ENCODE results near the gene HCN2. TPM values are rescaled to one million over a fixed set of nuclear protein-coding genes. Genes with fewer than 3 reads are reported as not detected.

Gene HCN2
- total and polyA plus RNA-seq, 2 of the 13 experiments (the other 11 are each of a cell fraction or from before 2014, with no cell fraction given) = 0.01 TPM; not detected in 1

- no peak for TF ChIP-seq HNRNPL (IDR thresholded peaks at IDR 0.05; ENCODE audit: low read depth, low read length)
- no peak for TF ChIP-seq TEF (CRISPR knock-in tag; IDR thresholded peaks at IDR 0.05)
- no peak for TF ChIP-seq KLF15 (CRISPR knock-in tag; IDR thresholded peaks at IDR 0.05; ENCODE audit: borderline replicate concordance)
- TF ChIP-seq PAF1 (CRISPR knock-in tag; IDR thresholded peaks at IDR 0.05) = no peak
- no peak for TF ChIP-seq ZNF382 (CRISPR knock-in tag; IDR thresholded peaks at IDR 0.05; ENCODE audit: borderline replicate concordance)
- TF ChIP-seq FOXP4 (CRISPR knock-in tag; IDR thresholded peaks at IDR 0.05) = peak; percentile 88
- TF ChIP-seq EP300 (IDR thresholded peaks at IDR 0.05; ENCODE audit: low read depth in 2 of 2, low read length in 2 of 2) = peak in 1 of 2 experiments; percentile 71; a peak in 1 of 4 replicates
- TF ChIP-seq EP300 (CRISPR knock-in tag; IDR thresholded peaks at IDR 0.05; ENCODE audit: borderline replicate concordance) = no peak
- no peak for TF ChIP-seq ZNF615 (CRISPR knock-in tag; IDR thresholded peaks at IDR 0.05; ENCODE audit: borderline replicate concordance)
- 0 out of 2 replicates have a peak, but pooled peaks have one; percentile 13 for TF ChIP-seq ZBTB33 (CRISPR knock-in tag; IDR thresholded peaks at IDR 0.05)
- 0 out of 4 replicates have a peak, but pooled peaks of 1 of the 2 experiments have one; percentile 14 for TF ChIP-seq NR2F1 (CRISPR knock-in tag; IDR thresholded peaks at IDR 0.05)
- TF ChIP-seq FOXA3 (CRISPR knock-in tag; IDR thresholded peaks at IDR 0.05) = peak; percentile 83
- no peak for TF ChIP-seq ZNF850 (CRISPR knock-in tag; conservative IDR thresholded peaks at IDR 0.05)
- no peak for TF ChIP-seq ZNF782 (CRISPR knock-in tag; IDR thresholded peaks at IDR 0.05; ENCODE audit: borderline replicate concordance)
- TF ChIP-seq ATF6 (CRISPR knock-in tag; conservative IDR thresholded peaks at IDR 0.05) = 0 out of 2 replicates have a peak, but pooled peaks have one; percentile 63
- TF ChIP-seq ZSCAN29 (CRISPR knock-in tag; conservative IDR thresholded peaks at IDR 0.05) = no peak
Measured at GRCh38 chr19:558770-559439, 30.8 kb upstream of the HCN2 start (continued).

All from HepG2 (cell line).